ENCODE data around the gene TSEN54. TPM values are rescaled to one million over a fixed set of nuclear protein-coding genes. Genes with fewer than 3 reads are reported as not detected.

The TSEN54 gene
- total RNA-seq, 1 donor from 2014 or later, result 56.0 TPM

- H3K36me3 Mint-ChIP-seq (ENCODE audit: insufficient read depth), result peaks cover 8% of the 10 kb centered on the region
- DNase-seq (ENCODE audit: low spot score, unreplicated experiment), result no peak
- no peak overlapping the region for H3K4me3 Mint-ChIP-seq (ENCODE audit: low read depth)
- H3K27me3 Mint-ChIP-seq, result no peaks in the 10 kb centered on the region
- no peak overlapping the region for H3K27ac Mint-ChIP-seq
- no peaks in the 10 kb centered on the region for H3K9me3 Mint-ChIP-seq (ENCODE audit: low read depth)
- H3K4me1 Mint-ChIP-seq (ENCODE audit: low read depth), result peaks cover 13% of the 10 kb centered on the region
- TF ChIP-seq CTCF (IDR thresholded peaks at IDR 0.05; ENCODE audit: unreplicated experiment), result no peak
Observed at GRCh38 chr17:75509528-75510258, 6.6 kb upstream of the TSEN54 start.

- Mint-ChIP-seq H3K36me3 (ENCODE audit: insufficient read depth) (peaks cover 2% of the 10 kb centered on the region), H3K27me3 (no peaks in the 10 kb centered on the region), H3K4me1 (ENCODE audit: low read depth) (peaks cover 13% of the 10 kb centered on the region), H3K4me3 (ENCODE audit: low read depth) (no peak overlapping the region), H3K27ac (no peak overlapping the region), H3K9me3 (ENCODE audit: low read depth) (no peaks in the 10 kb centered on the region)
- DNase-seq (ENCODE audit: low spot score, unreplicated experiment), result no peak
- no peak for TF ChIP-seq CTCF (IDR thresholded peaks at IDR 0.05; ENCODE audit: unreplicated experiment)
Observed at GRCh38 chr17:75511270-75511609, 5.1 kb upstream of the TSEN54 start.

GRCh38 chr17:75511610-75512575 is 4.4 kb upstream of the TSEN54 start:
- no peak for TF ChIP-seq CTCF (IDR thresholded peaks at IDR 0.05; ENCODE audit: unreplicated experiment)

GRCh38 chr17:75512926-75513640 is 3.2 kb upstream of the TSEN54 start:
- H3K27ac Mint-ChIP-seq, result no peak overlapping the region
- peaks cover 7% of the 10 kb centered on the region for H3K36me3 Mint-ChIP-seq (ENCODE audit: insufficient read depth)
- H3K27me3 Mint-ChIP-seq, result no peaks in the 10 kb centered on the region
- H3K9me3 Mint-ChIP-seq (ENCODE audit: low read depth), result no peaks in the 10 kb centered on the region
- peak overlapping the region; percentile 83 for H3K4me3 Mint-ChIP-seq (ENCODE audit: low read depth)
- DNase-seq (ENCODE audit: low spot score, unreplicated experiment), result no peak
- peaks cover 24% of the 10 kb centered on the region for H3K4me1 Mint-ChIP-seq (ENCODE audit: low read depth)
- TF ChIP-seq CTCF (IDR thresholded peaks at IDR 0.05; ENCODE audit: unreplicated experiment), result no peak

More at GRCh38 chr17:75511610-75512575, 4.4 kb upstream of the TSEN54 start:
- no peaks in the 10 kb centered on the region for H3K27me3 Mint-ChIP-seq
- H3K9me3 Mint-ChIP-seq (ENCODE audit: low read depth), result no peaks in the 10 kb centered on the region
- no peak for DNase-seq (ENCODE audit: low spot score, unreplicated experiment)
- H3K4me1 Mint-ChIP-seq (ENCODE audit: low read depth), result peaks cover 13% of the 10 kb centered on the region
- peaks cover 2% of the 10 kb centered on the region for H3K36me3 Mint-ChIP-seq (ENCODE audit: insufficient read depth)
- no peak overlapping the region for H3K4me3 Mint-ChIP-seq (ENCODE audit: low read depth)
- H3K27ac Mint-ChIP-seq, result no peak overlapping the region

GRCh38 chr17:75513641-75514000 is 2.7 kb upstream of the TSEN54 start:
- Mint-ChIP-seq H3K4me1 (ENCODE audit: low read depth) (peaks cover 26% of the 10 kb centered on the region), H3K27ac (no peak overlapping the region), H3K4me3 (ENCODE audit: low read depth) (peak overlapping the region; percentile 83), H3K36me3 (ENCODE audit: insufficient read depth) (peaks cover 8% of the 10 kb centered on the region), H3K9me3 (ENCODE audit: low read depth) (no peaks in the 10 kb centered on the region), H3K27me3 (no peaks in the 10 kb centered on the region)
- TF ChIP-seq CTCF (IDR thresholded peaks at IDR 0.05; ENCODE audit: unreplicated experiment), result no peak
- DNase-seq (ENCODE audit: low spot score, unreplicated experiment), result no peak

All from progenitor cell of endocrine pancreas (in vitro differentiated cells).